Jurkat, Clone E6-1 (cell line): ENCODE data around the gene UBASH3A.
A peak's percentile ranks its signal among the peaks of the same experiment; 100 is the strongest.

Source experiments
- DNase-seq: peaks from one replicate; pipeline ENCODE4 v3.0.0-alpha.2; 2011; ENCODE audit warnings: low read depth, low spot score
- H3K4me3 ChIP-seq: 2 replicates; pipeline ENCODE4 v1.5.1; 2011; ENCODE audit warnings: mild to moderate bottlenecking, low read length, control low read depth, moderate library complexity

Gene UBASH3A

DNA sequence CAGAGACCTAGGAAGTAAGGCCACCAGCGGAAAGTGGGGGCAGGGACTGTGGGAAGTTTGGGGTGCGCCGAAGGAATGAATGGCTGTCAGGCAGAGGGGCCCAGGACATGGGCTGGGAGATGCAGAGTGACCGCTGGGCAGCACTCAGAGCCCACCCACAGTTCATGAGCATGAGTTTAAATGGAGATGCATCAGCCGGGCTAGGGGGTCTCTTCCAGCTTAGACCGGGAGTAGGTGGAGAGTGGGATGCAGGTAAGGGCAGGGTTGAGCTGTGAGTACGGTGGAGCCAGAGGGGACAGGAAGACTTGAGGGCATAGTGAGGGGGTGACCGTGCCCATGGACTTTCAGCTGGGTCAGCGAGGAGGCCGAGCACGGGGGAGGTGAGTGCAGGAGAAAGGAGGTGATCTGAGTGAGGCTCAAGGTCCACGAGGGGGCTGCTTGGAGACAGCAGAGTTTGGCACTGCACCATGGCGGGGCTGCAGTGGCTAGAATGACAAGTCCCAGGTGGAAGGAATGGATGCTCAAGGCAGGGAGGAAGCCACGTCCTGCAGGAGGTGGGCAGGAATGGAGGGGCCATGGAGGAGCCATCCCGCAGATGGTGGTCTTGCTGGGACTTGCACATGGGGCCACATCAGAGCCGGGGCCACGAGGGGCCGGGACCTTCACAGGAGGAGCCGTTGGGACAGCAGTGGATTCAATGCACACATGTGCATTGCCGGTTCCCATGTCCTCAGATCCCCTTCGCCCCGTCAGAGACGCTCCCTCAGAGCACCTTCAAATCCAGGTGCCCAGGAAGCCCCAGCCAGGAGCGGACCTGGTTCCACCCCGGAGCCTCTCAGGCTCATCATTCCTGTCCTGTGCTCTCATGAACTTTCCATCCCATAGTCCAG lies 34.9 kb downstream of the UBASH3A start:
- no peak for DNase-seq
- no peak overlapping the region for H3K4me3 ChIP-seq

DNA sequence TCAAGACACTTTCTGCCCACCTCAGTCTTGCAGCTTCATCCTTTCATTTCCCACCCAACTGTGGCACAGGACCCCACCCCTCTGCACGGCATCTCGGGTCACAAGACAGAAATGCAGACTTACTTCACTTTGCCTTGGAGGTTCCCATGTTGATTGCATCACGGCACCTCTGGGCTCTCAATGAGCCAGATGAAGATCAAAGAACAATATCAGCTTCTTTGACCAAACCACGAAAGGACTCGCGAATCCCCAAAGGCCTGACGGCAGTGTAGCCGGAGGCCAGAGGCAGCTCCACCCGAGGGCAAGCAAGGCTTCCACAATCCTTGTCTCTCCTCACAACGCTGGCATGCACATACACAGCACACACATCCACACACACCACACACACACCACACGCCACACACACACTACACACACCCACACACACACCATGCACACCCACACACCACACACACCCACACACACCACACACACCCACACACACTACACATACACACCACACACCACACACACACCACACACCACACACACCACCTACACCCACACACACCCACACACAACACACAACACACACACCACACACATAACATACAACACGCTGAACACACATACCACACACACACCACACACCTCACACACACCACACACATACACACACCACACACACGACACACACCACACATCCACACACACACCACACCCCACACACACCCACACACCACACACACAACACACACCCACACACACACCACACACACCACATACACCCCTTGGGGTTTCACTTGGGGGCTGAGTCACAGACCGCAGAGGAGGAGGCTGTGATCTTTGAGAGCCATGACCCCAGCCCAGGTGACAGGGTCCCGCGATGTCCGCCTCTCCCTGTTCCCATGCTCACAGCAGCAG lies 35.8 kb downstream of the UBASH3A start:
- no peak overlapping the region for H3K4me3 ChIP-seq

GRCh38 chr21:42440187-42440792 lies 36.6 kb downstream of the UBASH3A start:
- DNase-seq: no peak

More for the DNA sequence above, 35.8 kb downstream of the UBASH3A start:
- DNase-seq: no peak

GRCh38 chr21:42441963-42442362 lies 38.3 kb downstream of the UBASH3A start:
- no peak for DNase-seq
- H3K4me3 ChIP-seq: no peak overlapping the region

More at GRCh38 chr21:42440187-42440792, 36.6 kb downstream of the UBASH3A start:
- H3K4me3 ChIP-seq: no peak overlapping the region

- H3K4me3 ChIP-seq: no peak overlapping the region
- no peak for DNase-seq
Observed at GRCh38 chr21:42443181-42443785, 39.6 kb downstream of the UBASH3A start.

- DNase-seq: no peak
- H3K4me3 ChIP-seq: no peak overlapping the region
Observed at GRCh38 chr21:42443876-42444744, 40.4 kb downstream of the UBASH3A start.

DNA sequence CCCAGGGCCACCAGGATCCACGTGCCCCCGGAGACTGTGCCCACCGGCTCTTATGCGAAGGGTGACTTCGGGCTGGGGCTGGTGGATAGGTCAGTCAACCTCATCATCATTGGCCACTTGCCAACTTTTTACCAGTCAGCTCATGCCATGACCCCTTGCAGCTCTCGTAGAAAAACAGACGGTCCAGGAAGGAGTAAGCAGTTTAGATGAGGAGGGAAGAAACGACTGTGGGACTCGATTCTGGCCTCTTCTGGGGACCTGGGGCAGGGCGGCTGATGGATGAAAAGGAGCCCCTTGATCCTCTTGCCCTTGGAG lies 41.0 kb downstream of the UBASH3A start:
- no peak for DNase-seq

DNA sequence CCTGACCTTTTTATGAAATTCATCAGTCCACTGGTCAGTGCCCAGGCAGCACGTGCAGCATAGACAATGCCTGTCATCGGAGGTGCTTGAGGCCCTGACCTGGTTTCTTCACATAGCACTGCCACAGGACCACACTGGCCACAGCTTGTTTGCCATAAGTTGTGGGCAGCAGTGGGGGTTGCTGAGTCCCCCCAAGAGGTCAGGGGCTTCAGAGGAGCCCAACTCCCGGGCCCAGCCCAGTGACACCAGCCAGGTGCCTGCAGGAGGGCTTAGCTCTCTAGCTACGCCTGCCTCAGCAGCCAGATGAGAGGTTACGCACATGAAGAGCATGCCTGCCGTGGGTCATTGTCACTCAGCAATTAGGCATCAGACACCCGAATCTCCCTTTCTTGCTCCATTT lies 41.6 kb downstream of the UBASH3A start:
- H3K4me3 ChIP-seq: no peak overlapping the region
- DNase-seq: no peak

More for the DNA sequence above, 41.0 kb downstream of the UBASH3A start:
- no peak overlapping the region for H3K4me3 ChIP-seq

GRCh38 chr21:42446531-42446930 lies 42.8 kb downstream of the UBASH3A start:
- no peak overlapping the region for H3K4me3 ChIP-seq
- DNase-seq: no peak

DNA sequence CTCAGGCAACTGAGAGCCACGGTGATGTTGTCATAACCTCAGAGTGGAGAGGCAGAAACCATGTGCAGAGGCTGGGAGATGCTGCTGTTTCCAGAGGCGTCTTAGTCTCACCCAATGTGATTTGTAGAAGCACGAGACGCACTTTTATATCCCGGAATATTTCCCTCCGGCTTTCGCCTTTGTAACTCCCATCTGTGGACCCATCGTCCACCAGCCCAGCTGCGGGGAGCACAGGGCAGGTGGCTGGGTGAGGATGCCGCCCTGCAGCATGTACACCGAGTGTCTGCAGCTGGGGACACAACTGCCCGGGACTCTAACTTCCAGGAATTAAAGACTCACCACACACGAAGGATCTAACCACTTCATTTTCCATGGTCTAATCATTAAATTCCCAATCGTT lies 43.5 kb downstream of the UBASH3A start:
- H3K4me3 ChIP-seq: no peak overlapping the region
- DNase-seq: no peak

- no peak for DNase-seq
Observed at GRCh38 chr21:42447732-42448131, 44.0 kb downstream of the UBASH3A start.

DNA sequence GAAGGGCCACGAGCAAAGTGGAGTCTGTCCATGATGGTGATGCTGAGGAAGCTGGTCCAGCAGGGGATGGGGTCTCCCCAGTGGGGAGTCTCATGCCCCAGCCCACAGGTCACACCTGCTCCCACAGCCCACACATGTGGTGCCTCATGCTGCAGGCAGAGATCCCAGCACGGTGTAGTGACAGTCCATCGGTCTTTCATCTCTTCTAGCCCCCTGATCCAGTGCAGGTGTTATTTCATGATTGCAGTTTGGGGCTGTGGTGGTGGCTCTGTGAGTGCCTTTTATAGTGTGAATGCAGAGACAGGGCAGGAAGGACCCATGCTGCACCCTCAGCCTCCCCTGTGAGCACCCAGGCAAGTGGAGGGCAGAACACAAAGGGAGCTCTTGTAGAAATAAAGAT lies 45.0 kb downstream of the UBASH3A start:
- H3K4me3 ChIP-seq: no peak overlapping the region
- DNase-seq: peak; percentile 77

More at GRCh38 chr21:42447732-42448131, 44.0 kb downstream of the UBASH3A start:
- no peak overlapping the region for H3K4me3 ChIP-seq

- H3K4me3 ChIP-seq: no peak overlapping the region
- no peak for DNase-seq
Observed at GRCh38 chr21:42451941-42452340, 48.2 kb downstream of the UBASH3A start.

GRCh38 chr21:42452401-42453223 lies 48.9 kb downstream of the UBASH3A start:
- no peak overlapping the region for H3K4me3 ChIP-seq
- no peak for DNase-seq

DNA sequence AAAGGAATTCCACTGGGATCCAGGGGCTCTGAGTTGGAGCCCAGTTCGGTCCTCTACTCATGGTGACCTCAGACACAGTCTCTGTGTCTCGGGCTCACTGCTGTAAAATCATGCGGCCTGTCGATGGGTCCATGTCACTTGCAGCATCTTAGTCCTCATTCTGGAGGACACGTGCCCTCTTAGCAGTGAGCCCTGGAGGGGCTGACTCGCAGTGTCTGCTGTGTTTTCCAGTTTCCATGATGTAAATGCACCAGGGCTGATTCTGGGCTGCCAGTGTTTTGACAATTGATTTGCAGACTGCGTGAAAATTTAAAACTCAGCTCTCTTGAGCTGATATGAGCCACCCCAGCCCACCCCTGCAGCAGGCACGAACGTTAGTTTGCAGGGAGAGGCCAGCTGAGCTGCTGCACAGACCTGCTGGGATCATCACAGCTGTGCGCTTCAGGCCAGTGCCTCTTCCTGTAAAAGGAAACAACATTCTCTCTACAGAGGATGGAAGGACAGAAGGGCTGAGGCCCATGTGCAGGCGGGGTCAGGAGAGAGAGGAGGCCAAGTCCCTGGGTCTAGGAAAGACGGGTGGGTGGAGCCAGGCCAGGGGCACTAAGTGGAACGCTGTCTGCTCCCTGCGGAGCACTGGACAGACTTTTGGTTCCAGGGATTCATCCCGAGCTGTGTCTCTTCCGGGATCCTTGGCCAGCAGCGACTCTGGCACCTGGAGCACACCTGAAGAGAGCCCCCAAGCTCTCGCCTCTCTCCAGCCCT lies 49.7 kb downstream of the UBASH3A start:
- no peak for DNase-seq
- H3K4me3 ChIP-seq: no peak overlapping the region

DNA sequence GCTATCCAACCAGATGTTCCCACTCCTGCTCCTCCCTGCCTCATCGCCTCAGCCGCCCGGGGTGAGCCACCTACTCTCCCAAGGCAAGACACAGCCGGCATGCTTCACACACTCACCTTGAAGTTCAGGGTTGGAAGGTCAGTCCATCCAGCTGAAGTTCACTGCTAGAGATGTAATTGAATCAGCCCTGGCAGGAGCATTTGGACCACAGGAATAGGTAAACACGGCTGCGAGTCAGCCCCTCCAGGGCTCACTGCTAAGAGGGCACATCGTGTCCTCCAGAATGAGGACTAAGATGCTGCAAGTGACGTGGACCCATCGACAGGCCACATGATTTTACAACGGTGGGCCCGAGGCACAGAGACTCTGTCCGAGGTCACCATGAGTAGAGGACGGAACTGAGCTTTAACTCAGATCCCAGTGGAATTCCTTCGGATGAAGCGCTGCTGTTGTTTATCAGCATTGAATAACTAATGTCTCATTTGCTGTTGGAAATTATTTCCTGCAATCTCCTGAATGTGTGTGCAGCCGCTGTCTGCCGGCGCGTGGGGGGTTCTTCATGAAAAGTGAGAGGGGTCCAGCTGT lies 50.4 kb downstream of the UBASH3A start:
- no peak for DNase-seq
- no peak overlapping the region for H3K4me3 ChIP-seq

GRCh38 chr21:42454786-42455185 lies 51.1 kb downstream of the UBASH3A start:
- no peak for DNase-seq
- no peak overlapping the region for H3K4me3 ChIP-seq
